NCI-H2107 (cell line): Measurements from ENCODE around the gene GFI1.

Source experiments
- DNase-seq: peaks from one replicate; lab custom pipeline; 2025; lab: John Stamatoyannopoulos, UW

Gene GFI1

DNA sequence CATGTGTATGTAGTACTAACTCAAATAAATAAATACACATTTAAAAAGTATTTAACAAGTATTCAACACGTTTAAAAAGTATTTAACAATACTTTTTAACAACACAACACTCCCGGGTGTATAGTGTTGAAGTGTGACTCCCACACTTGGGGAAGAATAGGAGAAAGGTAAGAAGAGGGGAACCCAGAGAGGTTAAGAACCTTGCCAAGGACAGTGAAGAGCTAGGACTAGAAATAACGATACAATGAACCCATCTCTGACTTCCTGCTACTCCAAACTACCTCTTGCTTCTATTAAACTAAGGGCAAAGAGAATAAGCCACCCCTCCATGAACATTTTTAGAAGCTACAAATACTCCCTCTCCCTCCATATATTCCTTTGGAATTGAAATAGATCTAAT, 1.7 kb upstream of the GFI1 start:
- DNase-seq: no peak

DNA sequence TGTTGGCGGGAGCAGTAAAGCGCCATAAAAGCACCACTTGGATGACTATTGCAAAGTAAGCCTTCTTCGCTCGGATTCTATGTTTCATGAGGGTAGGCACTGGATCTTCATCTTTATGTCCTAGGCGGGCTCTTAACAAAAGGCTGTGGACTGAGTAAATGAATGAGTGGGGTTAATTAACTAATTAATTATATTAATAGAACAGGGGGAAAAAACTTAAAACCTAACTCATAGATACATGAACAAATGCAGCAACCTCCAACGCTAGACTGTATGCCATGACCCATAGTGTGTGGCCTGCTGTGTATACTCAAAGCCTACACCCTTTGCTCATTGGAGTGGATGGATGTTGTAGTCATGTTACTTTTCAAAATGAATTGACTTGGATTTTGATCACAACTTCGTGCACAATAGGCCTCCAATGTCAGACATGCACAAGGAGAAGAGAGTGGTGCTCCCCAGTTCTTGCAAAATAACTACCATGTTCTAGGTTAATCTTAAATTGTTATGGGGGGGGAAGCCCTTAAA, 417 bp upstream of the GFI1 start:
- DNase-seq: no peak

DNA sequence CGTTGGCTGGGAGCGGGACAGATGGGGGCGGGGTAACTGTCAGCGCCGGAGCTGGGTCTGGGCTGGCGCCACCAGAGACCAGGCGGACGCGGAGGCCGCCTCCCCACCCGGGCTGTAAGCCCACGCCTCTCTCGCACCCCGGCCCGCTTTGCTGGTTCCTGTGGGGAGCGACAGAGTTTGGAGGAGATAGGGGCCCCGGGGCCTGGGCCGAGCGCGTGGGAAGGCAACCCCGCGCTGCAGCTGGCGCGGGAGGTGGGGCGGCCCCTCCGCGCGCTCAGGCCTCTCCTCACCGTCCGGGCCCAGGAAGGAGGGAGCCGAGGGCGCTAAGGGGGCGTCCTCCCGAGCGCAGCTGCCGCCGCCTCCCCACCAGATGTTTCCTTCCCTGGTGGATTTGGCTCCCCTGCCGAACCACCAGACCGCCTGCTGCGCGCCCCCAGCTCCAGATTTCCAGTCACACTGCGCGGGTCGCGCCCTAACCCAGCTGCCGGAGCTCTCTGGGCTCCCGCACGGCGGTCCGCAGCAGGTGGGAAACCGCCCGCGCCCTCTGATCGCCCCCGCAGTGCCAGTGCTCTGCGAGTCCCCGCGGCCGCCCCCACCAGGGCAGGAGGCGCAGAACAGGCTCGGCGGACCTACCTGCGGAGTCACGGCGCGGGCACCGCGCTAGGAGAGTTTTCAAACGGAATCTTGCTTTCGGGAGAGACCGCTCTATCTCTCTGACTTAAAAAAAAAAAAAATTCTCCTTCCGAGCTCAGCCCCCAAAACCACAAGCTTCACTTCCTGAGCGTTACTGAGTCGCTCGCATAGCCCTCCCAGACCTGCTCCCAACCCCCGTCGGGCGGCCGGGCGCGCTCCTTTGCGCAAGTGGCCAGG, 1.1 kb downstream of the GFI1 start:
- DNase-seq: no peak

GRCh38 chr1:92484472-92485380, 2.0 kb downstream of the GFI1 start:
- DNase-seq: no peak

- peak; percentile 54 for DNase-seq
These were observed 2.9 kb downstream of the GFI1 start for GRCh38 chr1:92483610-92484471.

DNA sequence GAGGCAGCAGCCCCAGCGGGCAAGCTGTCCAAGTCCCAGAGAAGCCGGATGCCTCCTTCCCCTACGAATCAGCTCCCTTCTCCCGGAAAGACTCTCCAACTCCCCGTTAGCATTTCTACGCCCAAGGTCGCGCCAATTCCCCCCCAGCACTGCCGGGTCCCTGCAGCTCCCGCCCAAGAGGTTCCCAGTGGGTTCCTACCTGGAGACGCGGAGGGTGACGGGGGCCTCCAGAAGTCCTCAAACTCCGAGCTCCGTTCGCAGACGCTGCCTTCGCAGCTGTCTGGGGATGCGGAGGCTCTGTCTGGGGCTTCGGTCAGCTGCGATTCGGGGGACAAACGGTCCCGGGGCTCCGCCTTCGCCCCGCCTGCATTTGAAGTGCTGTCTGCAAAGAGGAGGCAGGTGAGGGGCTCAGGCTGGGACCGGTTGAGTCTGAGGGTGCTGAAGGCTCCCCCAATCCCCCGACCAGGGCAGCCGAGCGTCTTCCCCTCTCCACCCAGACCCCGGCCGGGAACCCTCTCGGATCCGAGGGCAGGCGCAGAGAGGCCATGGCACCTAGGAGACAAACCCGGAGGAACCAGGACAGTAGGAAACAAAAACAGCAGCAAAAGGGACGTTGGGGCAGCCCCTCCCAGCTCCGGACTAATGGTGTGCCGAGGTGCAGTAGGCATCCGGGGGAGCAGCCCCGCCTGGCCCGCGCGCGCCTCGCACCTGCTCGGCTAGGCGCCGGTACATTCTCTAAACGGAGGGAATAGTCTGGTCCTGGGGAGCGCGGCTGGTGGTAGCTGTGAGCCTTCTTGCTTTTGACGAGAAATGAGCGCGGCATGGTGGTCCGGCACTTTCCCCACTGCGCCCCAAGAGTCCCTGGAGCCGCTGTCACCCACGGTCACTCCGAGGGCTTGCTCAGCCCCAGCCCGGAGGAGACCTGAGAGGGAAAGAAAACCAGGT, 3.8 kb downstream of the GFI1 start:
- DNase-seq: peak; percentile 45

DNA sequence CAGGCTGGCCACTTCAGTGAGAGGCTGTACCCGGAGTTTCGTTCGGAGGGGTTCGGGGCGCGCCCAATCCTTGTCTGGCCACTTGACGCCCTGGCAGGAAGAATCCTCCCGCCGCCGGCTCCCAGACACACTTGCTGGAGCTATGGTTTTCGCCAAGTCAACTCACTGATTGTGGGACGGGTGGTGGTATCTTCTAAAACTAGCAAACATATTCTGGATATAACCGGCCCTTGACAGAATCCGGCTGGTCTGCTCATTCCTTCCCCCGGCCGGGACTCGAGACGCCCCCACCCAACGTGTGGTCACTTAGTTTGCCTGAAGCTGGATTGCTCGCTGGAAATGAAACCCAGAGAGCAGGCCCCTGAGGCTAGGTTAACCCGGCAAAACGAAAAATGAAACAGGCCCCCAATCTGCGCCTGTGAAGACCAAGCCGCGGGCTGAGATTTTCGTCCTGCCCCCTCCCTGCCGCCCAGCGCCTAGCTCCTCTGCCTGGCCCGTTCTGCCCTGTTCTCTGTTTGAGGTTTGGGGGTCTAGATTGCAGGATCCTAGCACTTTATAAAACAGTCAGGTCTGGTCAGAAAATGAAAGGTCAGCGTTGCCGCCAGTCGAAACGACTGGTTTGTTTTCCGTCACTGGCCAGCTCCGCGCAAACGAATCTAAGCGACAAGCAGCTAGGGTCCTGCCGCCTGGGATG, 4.6 kb downstream of the GFI1 start:
- DNase-seq: no peak

DNA sequence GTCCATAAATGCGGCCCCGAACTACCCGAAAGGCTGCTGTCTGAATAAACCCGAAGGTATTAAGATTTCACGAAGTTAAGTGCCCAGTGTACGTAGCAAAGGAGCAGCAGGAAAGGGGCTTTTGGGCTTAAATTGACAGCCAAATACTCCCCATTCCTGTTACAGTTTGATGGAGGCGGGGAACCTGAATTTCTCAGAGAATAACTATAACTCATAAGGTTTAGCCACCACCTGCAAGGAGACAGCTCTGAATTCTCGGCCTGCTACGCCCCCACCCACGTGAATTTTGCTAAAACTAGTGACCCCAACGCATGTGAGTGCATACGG, 5.2 kb downstream of the GFI1 start:
- DNase-seq: no peak

DNA sequence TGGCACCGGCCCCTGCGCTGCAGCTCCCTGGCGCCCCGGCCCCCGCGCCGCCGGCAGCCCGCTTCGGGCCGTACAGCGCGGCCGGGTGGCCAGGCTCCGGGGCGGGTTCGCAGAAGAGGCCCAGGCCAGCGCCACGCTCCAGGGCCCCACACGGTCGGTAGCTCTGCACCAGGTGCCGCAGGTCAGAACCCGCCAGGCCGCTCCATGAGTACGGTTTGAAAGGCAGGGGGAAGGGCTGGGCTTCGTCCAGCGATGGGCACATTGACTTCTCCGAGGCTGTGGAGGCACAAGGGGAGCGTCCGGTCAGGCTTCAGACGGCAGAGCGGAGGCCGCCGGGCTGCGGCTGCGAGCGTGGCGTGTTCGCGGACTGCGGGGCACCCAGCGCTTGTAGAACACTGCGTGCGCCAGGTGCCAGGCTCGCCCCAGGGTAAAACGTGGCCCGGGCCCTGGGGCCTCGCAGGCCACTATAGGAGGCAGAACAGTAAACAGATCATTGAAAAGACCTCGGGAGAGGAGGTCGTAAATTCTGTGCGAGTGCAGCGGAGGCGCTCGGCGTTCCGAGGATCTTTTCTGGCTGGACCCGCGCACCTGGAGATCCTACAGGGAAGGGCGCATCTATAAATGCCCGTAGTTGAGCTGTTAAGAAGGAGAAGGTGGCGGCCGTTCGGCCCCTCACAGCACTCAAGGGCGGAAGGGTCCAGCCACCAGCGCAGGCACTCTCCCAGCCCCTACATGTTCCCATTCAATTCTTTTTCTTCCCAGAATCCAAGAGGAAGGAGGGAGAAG, 5.7 kb downstream of the GFI1 start:
- DNase-seq: no peak

- no peak for DNase-seq
These were observed 6.4 kb downstream of the GFI1 start for GRCh38 chr1:92480200-92480812.

- no peak for DNase-seq
These were observed 7.1 kb downstream of the GFI1 start for GRCh38 chr1:92479587-92479986.

- DNase-seq: no peak
These were observed 8.3 kb downstream of the GFI1 start for GRCh38 chr1:92478393-92478792.

DNA sequence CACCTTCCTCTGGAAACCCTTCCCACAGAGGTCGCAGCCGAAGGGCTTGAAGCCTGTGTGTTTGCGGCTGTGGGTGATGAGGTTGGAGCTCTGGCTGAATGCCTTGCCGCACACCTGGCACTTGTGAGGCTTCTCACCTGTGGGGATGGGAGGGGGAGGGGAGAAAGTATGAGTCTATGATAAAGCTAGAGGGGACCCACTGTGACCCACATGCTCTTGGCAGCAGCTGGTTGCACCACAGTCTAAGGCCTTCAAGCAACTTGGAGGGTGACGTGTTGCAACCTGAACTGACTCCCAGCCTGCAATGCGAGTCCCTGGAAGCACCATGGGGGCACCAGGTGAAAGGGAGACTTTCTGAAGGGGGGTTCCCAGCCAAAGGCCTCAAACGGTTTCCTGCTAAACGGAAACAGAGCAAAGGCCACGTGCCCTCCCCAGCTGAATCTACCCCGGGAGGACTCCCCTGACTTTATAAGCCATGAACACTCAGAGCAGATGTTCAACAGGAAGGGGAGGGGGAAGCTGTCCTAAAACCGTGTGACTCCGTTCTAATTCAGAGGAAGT, 10.6 kb downstream of the GFI1 start:
- DNase-seq: peak; percentile 93

GRCh38 chr1:92475029-92475428, 11.7 kb downstream of the GFI1 start:
- no peak for DNase-seq

DNA sequence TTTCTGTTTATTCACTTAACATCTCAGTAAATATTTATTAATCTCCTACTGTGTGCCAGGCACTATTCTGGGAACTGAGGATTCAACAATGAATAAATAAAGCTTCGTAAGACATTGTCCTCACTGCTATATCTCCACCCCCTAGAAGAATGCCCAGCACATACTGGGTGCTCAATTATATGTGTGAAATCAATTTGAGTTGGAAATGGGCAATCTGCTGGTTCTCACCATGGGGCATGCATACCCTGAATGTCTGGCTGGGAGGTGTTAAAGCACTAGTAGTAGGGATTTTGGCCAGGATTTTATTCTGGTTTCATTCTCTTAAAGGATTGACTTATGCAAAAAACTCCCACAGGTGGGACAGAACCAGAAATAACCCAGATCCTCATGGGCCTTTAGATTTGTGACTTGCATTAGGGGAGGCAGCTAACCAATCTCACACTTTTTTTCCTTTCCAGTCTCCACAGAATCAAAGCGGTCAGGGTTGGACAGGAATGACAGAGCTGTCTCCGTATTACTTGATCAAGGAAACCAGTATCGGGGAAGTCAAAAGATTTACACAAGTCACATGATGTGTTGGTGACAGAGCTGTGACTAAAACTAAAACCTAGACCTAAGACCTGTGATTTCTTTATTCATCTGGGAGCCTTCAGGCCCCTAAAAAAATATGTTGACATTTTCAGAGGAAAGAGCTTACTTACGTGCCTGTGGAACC, 12.8 kb downstream of the GFI1 start:
- no peak for DNase-seq

DNA sequence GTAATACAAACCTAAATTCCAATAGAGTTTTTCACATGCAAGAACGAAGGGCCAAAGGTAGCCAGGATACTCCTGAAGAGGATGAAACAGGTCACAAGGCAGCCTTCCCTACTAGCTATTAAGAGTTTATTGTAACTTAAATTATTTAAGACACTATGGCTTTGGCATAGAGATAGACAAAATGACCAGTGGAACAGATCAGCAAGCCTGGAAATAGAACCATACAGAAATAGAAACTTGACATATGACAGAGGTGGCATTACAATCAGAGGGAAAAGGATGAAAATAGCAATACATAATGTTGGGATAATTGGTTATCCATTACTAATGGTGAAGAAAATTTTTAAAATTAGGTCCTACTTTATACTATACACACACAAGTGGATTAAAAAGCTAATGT, 16.5 kb downstream of the GFI1 start:
- no peak for DNase-seq

DNA sequence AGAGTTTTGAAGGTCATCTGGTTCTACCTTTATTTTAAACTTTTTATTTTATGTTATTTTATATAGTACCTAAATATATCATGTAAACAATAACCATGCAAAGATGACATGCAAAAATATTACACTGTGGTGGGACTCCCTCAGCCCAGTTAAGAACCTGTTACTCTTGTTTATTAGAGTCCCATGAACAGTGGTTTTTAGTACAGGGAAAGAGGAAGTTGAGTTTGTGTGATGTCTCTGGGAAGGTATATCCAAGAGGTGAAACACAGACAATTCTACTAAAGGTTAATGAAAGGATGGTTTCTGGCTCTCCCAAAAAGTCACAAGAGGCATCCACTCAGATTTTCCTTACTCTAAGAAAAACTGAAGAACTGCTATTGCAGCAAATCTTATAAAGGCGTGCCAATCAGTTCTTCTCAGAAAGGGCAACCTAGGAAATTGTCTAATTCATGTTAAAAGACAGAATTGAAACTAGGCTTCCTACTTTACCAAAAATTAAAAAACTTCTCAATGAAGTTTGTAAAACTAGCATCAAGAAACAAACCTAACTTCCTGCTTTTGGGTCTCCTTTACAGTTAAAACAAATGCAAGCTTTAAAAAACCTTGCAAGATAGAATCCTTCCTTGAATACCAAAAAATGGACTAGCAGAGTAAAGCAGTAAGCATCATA, 19.9 kb downstream of the GFI1 start:
- no peak for DNase-seq
